H1 (cell line): ENCODE results near the gene LCNL1. TPM values are rescaled to one million over a fixed set of nuclear protein-coding genes. Genes with fewer than 3 reads are reported as not detected.

Experiments used
- CTCF ChIA-PET: fragments of 300-600 bp; sonication (Branson Sonifier 250); formaldehyde crosslinking; loops from one replicate; lab custom pipeline; 2021; ENCODE audit not compliant: partially characterized antibody; lab: Charles Lee
- POLR2A ChIA-PET: fragments of 300-600 bp; sonication (Branson Sonifier 250); formaldehyde crosslinking; loops from one replicate; lab custom pipeline; 2021; ENCODE audit warnings: inconsistent platforms; ENCODE audit not compliant: partially characterized antibody; lab: Charles Lee
- DNase-seq, 2 experiments: peaks; one replicate each; pipeline versions ENCODE4 v3.0.0 to v3.0.0-alpha.2; 2010 to 2022; ENCODE audit warnings: low spot score in 2 of 2, low read depth in 1 of 2, mixed read lengths in 1 of 2
- FAIRE-seq: peaks from 2 replicates; lab custom pipeline; 2011; peaks lifted over from hg19 to GRCh38; lab: Jason Lieb, UNC
- H2AFZ ChIP-seq: 2 replicates; pipeline ENCODE4 v1.8.1; 2012; ENCODE audit warnings: low read length, inconsistent platforms
- H2AK5ac ChIP-seq: 2 replicates; pipeline ENCODE4 v1.6.1; 2013; ENCODE audit warnings: low read depth, low read length
- H2BK120ac ChIP-seq: replicated peaks from 2 replicates; pipeline ENCODE3; 2013; ENCODE audit warnings: low read depth, low read length, inconsistent platforms
- H2BK12ac ChIP-seq: 2 replicates; pipeline ENCODE4 v1.6.1; 2013; ENCODE audit warnings: low read depth, low read length
- H2BK15ac ChIP-seq: 2 replicates; pipeline ENCODE4 v1.6.1; 2013; ENCODE audit warnings: low read length
- H2BK20ac ChIP-seq: 2 replicates; pipeline ENCODE4 v1.6.1; 2013; ENCODE audit warnings: low read length
- H2BK5ac ChIP-seq: 2 replicates; pipeline ENCODE4 v1.6.1; 2013; ENCODE audit warnings: low read depth, low read length
- H3K14ac ChIP-seq: 2 replicates; pipeline ENCODE4 v1.6.1; 2013; ENCODE audit warnings: inconsistent platforms; ENCODE audit not compliant: insufficient read length
- H3K18ac ChIP-seq: 2 replicates; pipeline ENCODE4 v1.6.1; 2013; ENCODE audit warnings: low read length; ENCODE audit errors: extremely low read depth
- H3K23ac ChIP-seq: 2 replicates; pipeline ENCODE4 v1.6.1; 2013; ENCODE audit warnings: inconsistent platforms; ENCODE audit not compliant: insufficient read length
- H3K23me2 ChIP-seq: 2 replicates; pipeline ENCODE4 v1.6.1; 2013; ENCODE audit warnings: low read depth, low read length
- H3K27ac ChIP-seq: 2 replicates; pipeline ENCODE4 v1.6.1; 2011; ENCODE audit warnings: low read depth, low read length, inconsistent platforms
- H3K27me3 ChIP-seq, 4 experiments: replicated peaks in 1 of 4; 1 replicate in 1 of 4; 2 replicates in 3 of 4; pipeline versions ENCODE4 v1.6.1 to v1.8.1; 2011 to 2013; ENCODE audit warnings: low read length in 3 of 4, mild to moderate bottlenecking in 3 of 4, inconsistent platforms in 2 of 4, mixed read lengths in 2 of 4, moderate library complexity in 1 of 4; ENCODE audit not compliant: control insufficient read depth in 3 of 4, insufficient read depth in 3 of 4; ENCODE audit errors: extremely low read depth in 1 of 4
- H3K36me3 ChIP-seq, 4 experiments: 2 replicates each; pipeline versions ENCODE4 v1.6.1 to v1.8.1; 2011 to 2013; ENCODE audit warnings: mild to moderate bottlenecking in 4 of 4, low read length in 3 of 4, moderate library complexity in 2 of 4, control low read depth in 1 of 4, inconsistent platforms in 1 of 4; ENCODE audit not compliant: insufficient read depth in 4 of 4, control insufficient read depth in 2 of 4
- H3K4ac ChIP-seq: replicated peaks from 2 replicates; pipeline ENCODE3; 2013; ENCODE audit warnings: low read length, low read depth, mixed read lengths, inconsistent platforms; ENCODE audit not compliant: insufficient read length
- H3K4me1 ChIP-seq, 4 experiments: replicated peaks in 1 of 4; 1 replicate in 1 of 4; 2 replicates in 3 of 4; pipeline versions ENCODE4 v1.6.1 to v1.8.1; 2011 to 2013; ENCODE audit warnings: low read length in 3 of 4, inconsistent platforms in 2 of 4, mixed read lengths in 1 of 4; ENCODE audit not compliant: insufficient read depth in 4 of 4, control insufficient read depth in 3 of 4
- H3K4me2 ChIP-seq, 2 experiments: 2 replicates each; pipeline versions ENCODE4 v1.6.1 to v1.8.1; 2011 to 2013; ENCODE audit warnings: low read depth in 2 of 2, low read length in 2 of 2, control low read depth in 1 of 2, inconsistent platforms in 1 of 2, mild to moderate bottlenecking in 1 of 2; ENCODE audit not compliant: insufficient read depth in 1 of 2
- H3K4me3 ChIP-seq, 4 experiments: fragments of 200-600, 300-600 bp in 1 of 4; sonication (generic), shearing (Covaris generic), sonication (Bioruptor Twin) in 1 of 4; 2 replicates each; pipeline versions ENCODE4 v1.5.1 to v1.8.1; 2011 to 2016; ENCODE audit warnings: low read length in 4 of 4, low read depth in 3 of 4, control low read depth in 2 of 4, inconsistent platforms in 2 of 4, mild to moderate bottlenecking in 2 of 4, mixed read lengths in 1 of 4, moderate library complexity in 1 of 4; ENCODE audit not compliant: insufficient read depth in 2 of 4; ENCODE audit errors: extremely low read depth in 1 of 4
- H3K56ac ChIP-seq: replicated peaks from 2 replicates; pipeline ENCODE3; 2013; ENCODE audit warnings: low read depth, mild to moderate bottlenecking, mixed read lengths, low read length, inconsistent platforms; ENCODE audit not compliant: insufficient read length
- H3K79me1 ChIP-seq: 2 replicates; pipeline ENCODE4 v1.6.1; 2013; ENCODE audit warnings: low read depth, low read length, control low read depth
- H3K79me2 ChIP-seq, 2 experiments: 2 replicates each; pipeline versions ENCODE4 v1.6.1 to v1.8.1; 2012 to 2013; ENCODE audit warnings: low read length in 2 of 2, mild to moderate bottlenecking in 2 of 2, inconsistent platforms in 1 of 2; ENCODE audit not compliant: insufficient read depth in 2 of 2, control insufficient read depth in 1 of 2
- H3K9ac ChIP-seq, 4 experiments: replicated peaks in 1 of 4; 1 replicate in 1 of 4; 2 replicates in 3 of 4; pipeline versions ENCODE4 v1.6.1 to v1.8.1; 2011 to 2013; ENCODE audit warnings: low read depth in 3 of 4, low read length in 3 of 4, control low read depth in 2 of 4, mild to moderate bottlenecking in 2 of 4, moderate library complexity in 2 of 4, inconsistent platforms in 1 of 4; ENCODE audit errors: extremely low read depth in 1 of 4
- H3K9me3 ChIP-seq, 2 experiments: 2 replicates each; pipeline versions ENCODE4 v1.6.1 to v1.8.1; 2012 to 2013; ENCODE audit warnings: mild to moderate bottlenecking in 2 of 2, moderate library complexity in 2 of 2, control low read depth in 1 of 2, inconsistent platforms in 1 of 2, low read depth in 1 of 2, low read length in 1 of 2, mixed read lengths in 1 of 2; ENCODE audit not compliant: insufficient read depth in 2 of 2
- H4K20me1 ChIP-seq, 2 experiments: replicated peaks in 1 of 2; 2 replicates each; pipeline versions ENCODE3 to v1.8.1; 2011 to 2013; ENCODE audit warnings: inconsistent platforms in 2 of 2, low read length in 2 of 2, mild to moderate bottlenecking in 1 of 2; ENCODE audit not compliant: insufficient read depth in 2 of 2, control insufficient read depth in 1 of 2
- H4K5ac ChIP-seq: 2 replicates; pipeline ENCODE4 v1.6.1; 2013; ENCODE audit warnings: low read length, low read depth, mixed read lengths, inconsistent platforms; ENCODE audit not compliant: insufficient read length
- H4K8ac ChIP-seq: 2 replicates; pipeline ENCODE4 v1.8.0; 2013; ENCODE audit warnings: mild to moderate bottlenecking, moderate library complexity, low read length, inconsistent platforms; ENCODE audit not compliant: insufficient read depth; ENCODE audit errors: extremely low read depth
- H4K91ac ChIP-seq: replicated peaks from 2 replicates; pipeline ENCODE3; 2013; ENCODE audit warnings: low read length, mixed read lengths, inconsistent platforms; ENCODE audit not compliant: insufficient read length
- JUN ChIP-seq: IDR thresholded peaks from 2 replicates; pipeline ENCODE4 v1.6.1; 2011; ENCODE audit warnings: low read depth, mild to moderate bottlenecking, improper control_type of control experiment, low read length
- RFX5 ChIP-seq: IDR thresholded peaks from 2 replicates; pipeline ENCODE4 v1.6.1; 2011; ENCODE audit warnings: low read depth, low read length, improper control_type of control experiment, borderline replicate concordance
- SUZ12 ChIP-seq: fragments of 200-600 bp; sonication (generic); IDR thresholded peaks from 2 replicates; pipeline ENCODE4 v1.6.1; 2012; ENCODE audit warnings: mild to moderate bottlenecking, inconsistent platforms, low read length, moderate library complexity, mixed read lengths
- WGBS, 2 experiments: shearing (Covaris generic) in 1 of 2; methylation state at CpG; one replicate each; pipeline versions ENCODE4 v1.1.6 to v1.1.7; 2013 to 2015; ENCODE audit warnings: low lambda C conversion rate in 2 of 2, mixed read lengths in 2 of 2, inconsistent platforms in 1 of 2, low coverage in 1 of 2, missing lambda C conversion rate in 1 of 2; ENCODE audit not compliant: insufficient replicate concordance in 2 of 2, insufficient coverage in 1 of 2, insufficient read length in 1 of 2; ENCODE audit errors: extremely low coverage in 1 of 2, missing lambda C conversion rate in 1 of 2; 5-methylcytosine and 5-hydroxymethylcytosine counted together
- polyA plus RNA-seq, 7 experiments: library from polyadenylated mRNA; depleted of rRNA in 3 of 7; stranded (reverse) in 5 of 7; unstranded in 2 of 7; fragments of >200 nt in 5 of 7; fragments of 200-250 nt in 2 of 7; gene quantifications; 1 replicate in 5 of 7; 2 replicates in 1 of 7; 4 replicates in 1 of 7; pipeline versions ENCODE4 v1.2.1 to v1.2.3, GENCODE V29; 2011 to 2013; ENCODE audit warnings: missing spikeins in 2 of 7, mixed read lengths in 2 of 7
- total RNA-seq: library from RNA; stranded (reverse); fragmentation: NEBNext Ultra II Directional; extraction: Animal tissue kit (Norgen Biotek cat#: 25700); gene quantifications from 2 replicates; pipeline ENCODE4 v1.2.1, GENCODE V29; 2021

LCNL1 gene
- total and polyA plus RNA-seq, 2 of the 8 experiments (the other 6 are each of a cell fraction or from before 2014, with no cell fraction given), result 0.11 TPM; not detected in 1

DNA sequence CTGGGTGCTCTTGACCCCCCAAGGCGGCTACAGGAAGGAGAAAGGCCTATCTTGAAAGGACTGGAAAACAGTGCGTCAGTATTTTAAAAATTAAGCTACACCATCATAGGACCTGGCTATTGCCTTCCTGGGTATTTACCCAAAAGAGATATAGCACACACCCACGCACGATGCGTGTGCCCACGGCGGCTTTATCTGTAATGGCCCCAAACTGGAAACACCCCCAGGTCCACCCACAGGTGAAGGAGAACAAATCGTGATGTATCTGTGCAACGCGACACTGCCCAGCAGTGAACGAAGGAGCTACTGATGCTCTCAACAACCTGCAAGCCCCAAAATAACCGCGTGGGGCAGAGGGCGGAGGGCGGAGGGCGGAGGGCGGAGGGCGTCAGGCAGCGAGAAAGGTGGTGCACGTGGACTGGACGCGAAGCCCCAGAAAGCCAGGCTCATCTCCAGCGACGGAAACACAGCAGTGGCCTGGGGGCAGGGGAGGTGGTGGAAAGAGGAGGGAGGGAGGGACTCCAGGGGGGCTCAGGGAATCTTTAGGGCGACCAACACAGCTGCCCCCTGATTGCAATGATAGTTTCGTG is 17.9 kb upstream of the LCNL1 start:
- CTCF ChIA-PET, result interaction anchor here (0.8 to 9.4 kb wide), 8 partner anchors 10 to 99 kb away, joined by 3 to 38 read pairs (median 4); partner anchors contain the start of gene LCN12
- Histone ChIP-seq H3K18ac (no peak overlapping the region), H2BK120ac (no peak overlapping the region), H4K91ac (peak overlapping the region; percentile 65), H3K4me3 (no peak overlapping the region), H4K5ac (no peak overlapping the region), H3K4me2 (no peak overlapping the region), H3K4me1 (peaks cover 0 to 7% (median 5%) of the 10 kb centered on the region in 4 experiments; a peak in 4 of 7 replicates), H3K9me3 (no peaks in the 10 kb centered on the region), H2BK15ac (peak overlapping the region; percentile 61; the same call in 1 of the 2 replicates), H3K9ac (no peak overlapping the region), H2BK20ac (no peak overlapping the region), H3K23ac (no peak overlapping the region), H4K8ac (no peak overlapping the region), H3K23me2 (no peaks in the 10 kb centered on the region), H2BK12ac (0 out of 2 replicates have a peak overlapping the region, but pooled peaks have one; percentile 50), H3K79me1 (no peaks in the 10 kb centered on the region; the same call in 1 of the 2 replicates), H3K4ac (no peak overlapping the region), H3K27ac (no peak overlapping the region), H3K14ac (no peak overlapping the region), H3K27me3 (no peaks in the 10 kb centered on the region), H3K56ac (no peak overlapping the region), H4K20me1 (no peaks in the 10 kb centered on the region), H3K79me2 (no peaks in the 10 kb centered on the region), H2BK5ac (no peak overlapping the region), H3K36me3 (no peaks in the 10 kb centered on the region), H2AK5ac (no peak overlapping the region), H2AFZ (no peak overlapping the region)
- POLR2A ChIA-PET, result interaction anchor here (1.9 to 2.4 kb wide), 2 partner anchors 10 to 14 kb away, joined by 5 to 10 read pairs; no protein-coding TSS in a partner anchor
- WGBS, 2 experiments, result 93% methylated on average over 18 of the region's 26 CpGs; no CpG with 5 or more reads in 1 of the 2 experiments
- FAIRE-seq (no peak), DNase-seq (no peak)
- no peak for TF ChIP-seq RFX5
- no peak for TF ChIP-seq JUN
- TF ChIP-seq SUZ12, result no peak
